H1 (cell line): ENCODE results near the gene RGP1. TPM values are rescaled to one million over a fixed set of nuclear protein-coding genes. Genes with fewer than 3 reads are reported as not detected.

Experiments
- CTCF ChIA-PET: fragments of 300-600 bp; sonication (Branson Sonifier 250); formaldehyde crosslinking; loops from one replicate; lab custom pipeline; 2021; ENCODE audit not compliant: partially characterized antibody; lab: Charles Lee
- POLR2A ChIA-PET: fragments of 300-600 bp; sonication (Branson Sonifier 250); formaldehyde crosslinking; loops from one replicate; lab custom pipeline; 2021; ENCODE audit warnings: inconsistent platforms; ENCODE audit not compliant: partially characterized antibody; lab: Charles Lee
- DNase-seq, 2 experiments: peaks; one replicate each; pipeline versions ENCODE4 v3.0.0 to v3.0.0-alpha.2; 2010 to 2022; ENCODE audit warnings: low spot score in 2 of 2, low read depth in 1 of 2, mixed read lengths in 1 of 2
- FAIRE-seq: peaks from 2 replicates; lab custom pipeline; 2011; peaks lifted over from hg19 to GRCh38; lab: Jason Lieb, UNC
- H2AFZ ChIP-seq: 2 replicates; pipeline ENCODE4 v1.8.1; 2012; ENCODE audit warnings: low read length, inconsistent platforms
- H2AK5ac ChIP-seq: 2 replicates; pipeline ENCODE4 v1.6.1; 2013; ENCODE audit warnings: low read depth, low read length
- H2BK120ac ChIP-seq: replicated peaks from 2 replicates; pipeline ENCODE3; 2013; ENCODE audit warnings: low read depth, low read length, inconsistent platforms
- H2BK12ac ChIP-seq: 2 replicates; pipeline ENCODE4 v1.6.1; 2013; ENCODE audit warnings: low read depth, low read length
- H2BK15ac ChIP-seq: 2 replicates; pipeline ENCODE4 v1.6.1; 2013; ENCODE audit warnings: low read length
- H2BK20ac ChIP-seq: 2 replicates; pipeline ENCODE4 v1.6.1; 2013; ENCODE audit warnings: low read length
- H2BK5ac ChIP-seq: 2 replicates; pipeline ENCODE4 v1.6.1; 2013; ENCODE audit warnings: low read depth, low read length
- H3K14ac ChIP-seq: 2 replicates; pipeline ENCODE4 v1.6.1; 2013; ENCODE audit warnings: inconsistent platforms; ENCODE audit not compliant: insufficient read length
- H3K18ac ChIP-seq: 2 replicates; pipeline ENCODE4 v1.6.1; 2013; ENCODE audit warnings: low read length; ENCODE audit errors: extremely low read depth
- H3K23ac ChIP-seq: 2 replicates; pipeline ENCODE4 v1.6.1; 2013; ENCODE audit warnings: inconsistent platforms; ENCODE audit not compliant: insufficient read length
- H3K23me2 ChIP-seq: 2 replicates; pipeline ENCODE4 v1.6.1; 2013; ENCODE audit warnings: low read depth, low read length
- H3K27ac ChIP-seq: 2 replicates; pipeline ENCODE4 v1.6.1; 2011; ENCODE audit warnings: low read depth, low read length, inconsistent platforms
- H3K27me3 ChIP-seq, 4 experiments: replicated peaks in 1 of 4; 1 replicate in 1 of 4; 2 replicates in 3 of 4; pipeline versions ENCODE4 v1.6.1 to v1.8.1; 2011 to 2013; ENCODE audit warnings: low read length in 3 of 4, mild to moderate bottlenecking in 3 of 4, inconsistent platforms in 2 of 4, mixed read lengths in 2 of 4, moderate library complexity in 1 of 4; ENCODE audit not compliant: control insufficient read depth in 3 of 4, insufficient read depth in 3 of 4; ENCODE audit errors: extremely low read depth in 1 of 4
- H3K36me3 ChIP-seq, 4 experiments: 2 replicates each; pipeline versions ENCODE4 v1.6.1 to v1.8.1; 2011 to 2013; ENCODE audit warnings: mild to moderate bottlenecking in 4 of 4, low read length in 3 of 4, moderate library complexity in 2 of 4, control low read depth in 1 of 4, inconsistent platforms in 1 of 4; ENCODE audit not compliant: insufficient read depth in 4 of 4, control insufficient read depth in 2 of 4
- H3K4ac ChIP-seq: replicated peaks from 2 replicates; pipeline ENCODE3; 2013; ENCODE audit warnings: low read length, low read depth, mixed read lengths, inconsistent platforms; ENCODE audit not compliant: insufficient read length
- H3K4me1 ChIP-seq, 4 experiments: replicated peaks in 1 of 4; 1 replicate in 1 of 4; 2 replicates in 3 of 4; pipeline versions ENCODE4 v1.6.1 to v1.8.1; 2011 to 2013; ENCODE audit warnings: low read length in 3 of 4, inconsistent platforms in 2 of 4, mixed read lengths in 1 of 4; ENCODE audit not compliant: insufficient read depth in 4 of 4, control insufficient read depth in 3 of 4
- H3K4me2 ChIP-seq, 2 experiments: 2 replicates each; pipeline versions ENCODE4 v1.6.1 to v1.8.1; 2011 to 2013; ENCODE audit warnings: low read depth in 2 of 2, low read length in 2 of 2, control low read depth in 1 of 2, inconsistent platforms in 1 of 2, mild to moderate bottlenecking in 1 of 2; ENCODE audit not compliant: insufficient read depth in 1 of 2
- H3K4me3 ChIP-seq, 4 experiments: fragments of 200-600, 300-600 bp in 1 of 4; sonication (generic), shearing (Covaris generic), sonication (Bioruptor Twin) in 1 of 4; 2 replicates each; pipeline versions ENCODE4 v1.5.1 to v1.8.1; 2011 to 2016; ENCODE audit warnings: low read length in 4 of 4, low read depth in 3 of 4, control low read depth in 2 of 4, inconsistent platforms in 2 of 4, mild to moderate bottlenecking in 2 of 4, mixed read lengths in 1 of 4, moderate library complexity in 1 of 4; ENCODE audit not compliant: insufficient read depth in 2 of 4; ENCODE audit errors: extremely low read depth in 1 of 4
- H3K56ac ChIP-seq: replicated peaks from 2 replicates; pipeline ENCODE3; 2013; ENCODE audit warnings: low read depth, mild to moderate bottlenecking, mixed read lengths, low read length, inconsistent platforms; ENCODE audit not compliant: insufficient read length
- H3K79me1 ChIP-seq: 2 replicates; pipeline ENCODE4 v1.6.1; 2013; ENCODE audit warnings: low read depth, low read length, control low read depth
- H3K79me2 ChIP-seq, 2 experiments: 2 replicates each; pipeline versions ENCODE4 v1.6.1 to v1.8.1; 2012 to 2013; ENCODE audit warnings: low read length in 2 of 2, mild to moderate bottlenecking in 2 of 2, inconsistent platforms in 1 of 2; ENCODE audit not compliant: insufficient read depth in 2 of 2, control insufficient read depth in 1 of 2
- H3K9ac ChIP-seq, 4 experiments: replicated peaks in 1 of 4; 1 replicate in 1 of 4; 2 replicates in 3 of 4; pipeline versions ENCODE4 v1.6.1 to v1.8.1; 2011 to 2013; ENCODE audit warnings: low read depth in 3 of 4, low read length in 3 of 4, control low read depth in 2 of 4, mild to moderate bottlenecking in 2 of 4, moderate library complexity in 2 of 4, inconsistent platforms in 1 of 4; ENCODE audit errors: extremely low read depth in 1 of 4
- H3K9me3 ChIP-seq, 2 experiments: 2 replicates each; pipeline versions ENCODE4 v1.6.1 to v1.8.1; 2012 to 2013; ENCODE audit warnings: mild to moderate bottlenecking in 2 of 2, moderate library complexity in 2 of 2, control low read depth in 1 of 2, inconsistent platforms in 1 of 2, low read depth in 1 of 2, low read length in 1 of 2, mixed read lengths in 1 of 2; ENCODE audit not compliant: insufficient read depth in 2 of 2
- H4K20me1 ChIP-seq, 2 experiments: replicated peaks in 1 of 2; 2 replicates each; pipeline versions ENCODE3 to v1.8.1; 2011 to 2013; ENCODE audit warnings: inconsistent platforms in 2 of 2, low read length in 2 of 2, mild to moderate bottlenecking in 1 of 2; ENCODE audit not compliant: insufficient read depth in 2 of 2, control insufficient read depth in 1 of 2
- H4K5ac ChIP-seq: 2 replicates; pipeline ENCODE4 v1.6.1; 2013; ENCODE audit warnings: low read length, low read depth, mixed read lengths, inconsistent platforms; ENCODE audit not compliant: insufficient read length
- H4K8ac ChIP-seq: 2 replicates; pipeline ENCODE4 v1.8.0; 2013; ENCODE audit warnings: mild to moderate bottlenecking, moderate library complexity, low read length, inconsistent platforms; ENCODE audit not compliant: insufficient read depth; ENCODE audit errors: extremely low read depth
- H4K91ac ChIP-seq: replicated peaks from 2 replicates; pipeline ENCODE3; 2013; ENCODE audit warnings: low read length, mixed read lengths, inconsistent platforms; ENCODE audit not compliant: insufficient read length
- KDM5A ChIP-seq: fragments of 200-600 bp; IDR thresholded peaks from 2 replicates; pipeline ENCODE4 v1.7.1; 2012; ENCODE audit warnings: mild to moderate bottlenecking, low read length, inconsistent platforms, mixed read lengths
- NANOG ChIP-seq: IDR thresholded peaks from 2 replicates; pipeline ENCODE4 v1.6.1; 2011; ENCODE audit warnings: low read length, low read depth, mild to moderate bottlenecking, inconsistent platforms; ENCODE audit not compliant: insufficient read depth, poor library complexity, severe bottlenecking
- SAP30 ChIP-seq: fragments of 300-600 bp; sonication (generic); IDR thresholded peaks from 2 replicates; pipeline ENCODE4 v1.7.1; 2012; ENCODE audit warnings: low read length, moderate library complexity, mild to moderate bottlenecking, inconsistent platforms; ENCODE audit not compliant: insufficient read depth, insufficient replicate concordance
- WGBS, 2 experiments: shearing (Covaris generic) in 1 of 2; methylation state at CpG; one replicate each; pipeline versions ENCODE4 v1.1.6 to v1.1.7; 2013 to 2015; ENCODE audit warnings: low lambda C conversion rate in 2 of 2, mixed read lengths in 2 of 2, inconsistent platforms in 1 of 2, low coverage in 1 of 2, missing lambda C conversion rate in 1 of 2; ENCODE audit not compliant: insufficient replicate concordance in 2 of 2, insufficient coverage in 1 of 2, insufficient read length in 1 of 2; ENCODE audit errors: extremely low coverage in 1 of 2, missing lambda C conversion rate in 1 of 2; 5-methylcytosine and 5-hydroxymethylcytosine counted together
- polyA plus RNA-seq, 7 experiments: library from polyadenylated mRNA; depleted of rRNA in 3 of 7; stranded (reverse) in 5 of 7; unstranded in 2 of 7; fragments of >200 nt in 5 of 7; fragments of 200-250 nt in 2 of 7; gene quantifications; 1 replicate in 5 of 7; 2 replicates in 1 of 7; 4 replicates in 1 of 7; pipeline versions ENCODE4 v1.2.1 to v1.2.3, GENCODE V29; 2011 to 2013; ENCODE audit warnings: missing spikeins in 2 of 7, mixed read lengths in 2 of 7
- total RNA-seq: library from RNA; stranded (reverse); fragmentation: NEBNext Ultra II Directional; extraction: Animal tissue kit (Norgen Biotek cat#: 25700); gene quantifications from 2 replicates; pipeline ENCODE4 v1.2.1, GENCODE V29; 2021
- TF ChIP-seq, protein P1 (sequence below): IDR thresholded peaks from 2 replicates; pipeline ENCODE4 v1.6.1; 2011; ENCODE audit warnings: low read length, improper control_type of control experiment

The RGP1 gene
- total and polyA plus RNA-seq, 2 of the 8 experiments (the other 6 are each of a cell fraction or from before 2014, with no cell fraction given), result 11.8 to 22.7 TPM

DNA sequence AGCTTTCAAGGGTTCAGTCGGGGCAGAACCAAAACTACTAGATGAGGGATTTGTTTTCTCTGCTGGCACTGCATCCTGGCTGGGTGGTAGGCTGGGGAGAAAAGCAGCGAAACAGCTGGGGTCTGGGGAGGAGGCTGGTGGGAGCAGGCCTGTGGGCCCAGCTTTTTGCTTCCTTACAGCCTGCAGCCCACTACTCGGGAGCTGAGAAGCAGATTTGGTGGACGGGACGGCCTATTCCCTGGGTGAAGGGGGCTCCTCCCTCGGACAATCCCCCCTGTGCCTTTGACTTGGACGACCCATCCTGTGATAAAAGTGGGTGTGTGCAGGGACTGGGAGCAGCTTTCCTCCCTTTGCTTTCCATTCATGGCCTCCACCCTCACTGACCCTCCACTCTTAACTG lies 51.4 kb downstream of the RGP1 start:
- no peak for TF ChIP-seq SAP30
- no peak for TF ChIP-seq KDM5A
- TF ChIP-seq NANOG, result no peak
- TF ChIP-seq, protein P1, sequence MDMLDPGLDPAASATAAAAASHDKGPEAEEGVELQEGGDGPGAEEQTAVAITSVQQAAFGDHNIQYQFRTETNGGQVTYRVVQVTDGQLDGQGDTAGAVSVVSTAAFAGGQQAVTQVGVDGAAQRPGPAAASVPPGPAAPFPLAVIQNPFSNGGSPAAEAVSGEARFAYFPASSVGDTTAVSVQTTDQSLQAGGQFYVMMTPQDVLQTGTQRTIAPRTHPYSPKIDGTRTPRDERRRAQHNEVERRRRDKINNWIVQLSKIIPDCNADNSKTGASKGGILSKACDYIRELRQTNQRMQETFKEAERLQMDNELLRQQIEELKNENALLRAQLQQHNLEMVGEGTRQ, result no peak
- H3K56ac ChIP-seq, result no peak overlapping the region
- H4K8ac ChIP-seq, result no peak overlapping the region
- no peaks in the 10 kb centered on the region for H3K9me3 ChIP-seq
- no peaks in the 10 kb centered on the region for H3K79me1 ChIP-seq
- no peak overlapping the region for H2BK12ac ChIP-seq
- FAIRE-seq, result no peak
- H4K5ac ChIP-seq, result no peak overlapping the region
- H3K14ac ChIP-seq, result no peak overlapping the region
- H4K91ac ChIP-seq, result no peak overlapping the region
- peaks cover 0 to 2% of the 10 kb centered on the region in 2 experiments for H4K20me1 ChIP-seq
- no peak overlapping the region for H3K9ac ChIP-seq
- H2BK20ac ChIP-seq, result no peak overlapping the region
- H2BK120ac ChIP-seq, result no peak overlapping the region
- no peak overlapping the region for H3K4ac ChIP-seq
- H3K36me3 ChIP-seq, result peaks cover 0 to 4% (median 0%) of the 10 kb centered on the region in 4 experiments; a peak in 3 of 8 replicates
- H3K27ac ChIP-seq, result no peak overlapping the region
- ChIA-PET POLR2A (no interaction called here), CTCF (interaction anchor here (1.3 to 4.8 kb wide), 4 partner anchors 11 to 35 kb away, joined by 5 to 18 read pairs (median 9); partner anchors contain the start of genes HINT2 and SPAG8)
- no peak overlapping the region for H2BK15ac ChIP-seq
- 89% methylated on average over 7 of the region's 7 CpGs; no CpG with 5 or more reads in 1 of the 2 experiments for WGBS, 2 experiments
- H3K4me3 ChIP-seq, result no peak overlapping the region
- no peak overlapping the region for H2BK5ac ChIP-seq
- no peaks in the 10 kb centered on the region for H3K4me1 ChIP-seq
- H3K79me2 ChIP-seq, result no peaks in the 10 kb centered on the region
- H3K18ac ChIP-seq, result no peak overlapping the region
- no peak overlapping the region for H3K4me2 ChIP-seq
- H3K23ac ChIP-seq, result no peak overlapping the region
- H3K23me2 ChIP-seq, result no peaks in the 10 kb centered on the region; the same call in 1 of the 2 replicates
- no peak for DNase-seq
- H2AK5ac ChIP-seq, result no peak overlapping the region
- no peaks in the 10 kb centered on the region for H3K27me3 ChIP-seq
- H2AFZ ChIP-seq, result no peak overlapping the region
